HS-5 (cell line): Measurements from ENCODE around the gene ZNF445.
"Not testable (repeated sequence)": the region's sequence is repeated elsewhere in the genome, so short reads cannot be mapped to it uniquely, and the experiment has no call there.

Source experiments
- DNase-seq: peaks from one replicate; pipeline ENCODE4 v3.0.0-alpha.2; 2012; ENCODE audit warnings: low read depth

ZNF445 gene

DNA sequence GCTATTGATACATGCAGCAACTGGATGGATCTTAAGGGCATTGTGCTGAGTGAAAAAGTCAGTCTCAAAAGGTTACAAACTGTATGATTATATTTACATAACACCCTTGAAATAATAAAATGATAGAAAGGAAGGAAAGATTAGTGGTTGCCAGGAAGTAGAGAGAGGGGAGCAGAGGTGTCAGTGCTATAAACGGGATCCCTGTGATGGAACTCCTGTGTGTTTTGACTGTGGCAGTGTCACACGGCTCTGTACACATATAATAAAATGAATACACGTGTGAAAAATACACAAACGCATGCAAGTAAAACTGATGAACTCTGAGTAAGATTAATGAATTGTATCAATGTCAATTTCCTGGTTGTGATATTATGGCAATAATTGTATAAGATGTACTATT, 78.6 kb downstream of the ZNF445 start:
- no peak for DNase-seq

DNA sequence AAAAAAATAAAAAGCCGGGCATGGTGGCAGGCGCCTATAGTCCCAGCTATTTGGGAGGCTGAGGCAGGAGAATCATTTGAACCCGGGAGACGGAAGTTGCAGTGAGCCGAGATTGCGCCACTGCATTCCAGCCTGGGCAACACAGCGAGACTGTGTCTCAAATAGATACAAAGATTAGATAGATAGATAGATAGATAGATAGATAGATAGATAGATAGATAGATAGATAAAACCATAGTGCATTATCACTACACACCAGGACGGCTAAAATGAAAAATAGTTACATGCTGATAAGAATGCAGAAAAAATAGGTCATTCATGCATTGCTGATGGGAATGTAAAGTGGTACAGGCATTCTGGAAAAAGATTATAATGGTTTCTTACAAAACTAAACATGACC, 79.2 kb downstream of the ZNF445 start:
- DNase-seq: not testable (repeated sequence)

DNA sequence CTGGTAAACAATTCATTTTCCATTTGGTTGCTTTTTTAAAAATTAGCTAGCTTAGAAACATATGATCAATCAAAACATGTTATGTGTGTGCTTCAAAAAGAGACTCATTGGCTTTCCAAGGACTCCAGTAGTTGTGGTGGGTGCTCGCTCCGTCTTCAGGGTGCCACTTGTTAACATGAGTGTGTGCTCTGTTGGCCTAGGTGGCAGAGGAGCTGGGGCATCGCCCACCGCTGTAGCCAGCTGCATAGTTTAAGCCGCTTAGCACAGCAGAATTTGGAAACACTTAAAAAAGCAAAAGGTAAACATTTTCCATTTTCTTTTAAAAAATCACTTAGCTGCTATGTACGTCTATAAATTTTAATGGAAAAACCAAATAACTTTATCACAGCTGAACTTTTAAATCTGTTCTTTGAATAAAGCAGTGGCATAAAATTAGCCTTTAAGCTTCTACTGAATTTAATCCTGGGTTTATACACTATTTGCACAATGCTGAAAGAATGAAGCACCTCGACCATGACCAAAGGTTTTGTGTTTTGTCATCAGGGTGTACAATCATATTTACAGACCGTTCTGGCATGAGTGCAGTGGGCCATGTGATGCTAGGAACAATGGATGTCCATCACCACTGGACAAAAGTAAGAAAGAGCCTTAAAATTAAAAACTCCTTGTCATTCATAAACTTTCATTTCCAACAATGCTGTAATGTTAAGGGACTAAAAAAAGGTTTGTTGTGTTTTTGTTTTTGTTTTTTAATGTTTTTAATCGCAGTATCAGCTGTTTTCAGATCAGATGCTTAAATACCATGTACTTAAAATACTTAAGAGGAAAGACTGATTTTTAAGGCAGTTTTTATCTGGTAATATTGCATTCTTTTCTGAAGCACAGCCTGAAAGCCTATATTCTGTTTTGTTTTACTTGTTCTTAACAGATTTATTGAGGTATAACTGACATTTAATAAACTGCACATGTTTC, 81.0 kb downstream of the ZNF445 start:
- no peak for DNase-seq

GRCh38 chr3:44395714-44396113, 81.8 kb downstream of the ZNF445 start:
- DNase-seq: no peak

- no peak for DNase-seq
These were observed 85.0 kb downstream of the ZNF445 start for GRCh38 chr3:44392489-44392888.

DNA sequence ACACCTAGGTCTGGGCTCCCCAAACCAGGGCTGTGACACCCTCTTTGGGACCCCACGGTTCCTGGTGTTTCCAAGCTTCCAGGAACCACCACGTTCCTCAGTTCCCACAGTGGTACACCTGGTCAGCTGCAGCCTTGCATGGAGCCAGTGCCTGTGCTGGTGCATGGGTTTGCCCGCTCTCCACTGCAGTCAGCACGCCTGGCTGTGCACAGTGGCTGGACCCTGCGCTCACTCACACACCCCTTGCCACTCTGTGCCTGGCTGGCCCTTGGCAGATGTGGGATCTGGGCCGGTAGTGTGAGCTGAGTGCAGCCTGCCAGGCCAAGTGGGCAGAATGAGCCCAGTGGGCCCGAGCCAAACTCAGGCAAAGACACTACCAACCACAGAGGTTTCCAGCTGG, 90.1 kb downstream of the ZNF445 start:
- no peak for DNase-seq
